HCT116 (cell line): ENCODE data around the gene RTTN. TPM values are rescaled to one million over a fixed set of nuclear protein-coding genes. Genes with fewer than 3 reads are reported as not detected.

ENCODE experiments used
- ATAC-seq: fragments of 200-7000 bp; cut with Tn5 transposase; 2 replicates; pipeline ENCODE4 v1.9.1; 2020; ENCODE audit warnings: mild to moderate bottlenecking, moderate library complexity
- BruUV-seq: library from RNA; stranded (reverse); fragments of 400-500 nt; replicated peaks from 2 replicates; lab custom pipeline; 2021; lab: Mats Ljungman, UMichigan
- CTCF ChIA-PET: fragments of 300-600 bp; sonication (Branson Sonifier 250); formaldehyde crosslinking; loops from one replicate; lab custom pipeline; 2021; ENCODE audit warnings: antibody characterized with exemption; lab: Charles Lee
- POLR2A ChIA-PET: fragments of 300-600, 350-600 bp; sonication (Branson Sonifier 250); formaldehyde crosslinking; loops from one replicate; lab custom pipeline; 2021; ENCODE audit warnings: antibody characterized with exemption; lab: Charles Lee
- RAD21 ChIA-PET, 2 experiments: fragments of 300-600 bp; sonication (Branson Sonifier 250); formaldehyde crosslinking; loops; one replicate each; lab custom pipeline; 2023; ENCODE audit warnings: low total read pairs in 2 of 2; ENCODE audit not compliant: uncharacterized antibody in 2 of 2, unreplicated experiment in 2 of 2, low non-redundant PET in 1 of 2; lab: Charles Lee
- DNase-seq: peaks from one replicate; pipeline ENCODE4 v3.0.0-alpha.2; 2010; ENCODE audit warnings: low read depth, low spot score
- H2AFZ ChIP-seq: fragments of 200-600 bp; shearing (Covaris generic), sonication (generic); 2 replicates; pipeline ENCODE4 v1.6.1; 2017; ENCODE audit warnings: low read depth, mixed run types, mixed read lengths, antibody characterized with exemption, low read length; ENCODE audit not compliant: poor library complexity, severe bottlenecking
- H3K27ac ChIP-seq: 2 replicates; pipeline ENCODE4 v1.5.1; 2012; ENCODE audit warnings: low read depth, low read length
- H3K27me3 ChIP-seq: fragments of 200-600 bp; sonication (generic); 2 replicates; pipeline ENCODE4 v1.6.1; 2016; ENCODE audit warnings: mixed run types, low read length, mixed read lengths; ENCODE audit not compliant: insufficient read depth
- H3K36me3 ChIP-seq, 2 experiments: fragments of 200-500 bp in 1 of 2; fragments of 200-600 bp in 1 of 2; sonication (Bioruptor generic) in 1 of 2; sonication (generic) in 1 of 2; 2 replicates each; pipeline versions ENCODE4 v1.5.1 to v1.6.1; 2014 to 2016; ENCODE audit warnings: low read length in 2 of 2, inconsistent platforms in 1 of 2, mixed read lengths in 1 of 2, mixed run types in 1 of 2; ENCODE audit not compliant: insufficient read depth in 2 of 2, control insufficient read depth in 1 of 2
- H3K4me1 ChIP-seq, 2 experiments: fragments of 200-600 bp in 1 of 2; sonication (generic) in 1 of 2; 2 replicates each; pipeline versions ENCODE4 v1.5.1 to v1.6.1; 2012 to 2017; ENCODE audit warnings: low read length in 2 of 2, inconsistent platforms in 1 of 2, mild to moderate bottlenecking in 1 of 2, mixed read lengths in 1 of 2, mixed run types in 1 of 2, moderate library complexity in 1 of 2; ENCODE audit not compliant: insufficient read depth in 2 of 2, control insufficient read depth in 1 of 2
- H3K4me2 ChIP-seq: fragments of 200-600 bp; sonication (generic); 2 replicates; pipeline ENCODE4 v1.6.1; 2017; ENCODE audit warnings: mixed run types, low read length, mixed read lengths
- H3K4me3 ChIP-seq, 2 experiments: fragments of 200-600 bp in 1 of 2; sonication (generic) in 1 of 2; replicated peaks in 1 of 2; 2 replicates each; pipeline ENCODE4 v1.5.1; 2011 to 2016; ENCODE audit warnings: low read length in 2 of 2, control low read depth in 1 of 2, low read depth in 1 of 2, mild to moderate bottlenecking in 1 of 2, mixed read lengths in 1 of 2, mixed run types in 1 of 2
- H3K79me2 ChIP-seq: fragments of 200-600 bp; sonication (generic); 2 replicates; pipeline ENCODE4 v1.6.1; 2017; ENCODE audit warnings: mild to moderate bottlenecking, mixed run types, low read length, moderate library complexity, mixed read lengths; ENCODE audit not compliant: insufficient read depth
- H3K9ac ChIP-seq: fragments of 200-600 bp; sonication (generic); 2 replicates; pipeline ENCODE4 v1.6.1; 2016; ENCODE audit warnings: low read length, mixed read lengths
- H3K9me2 ChIP-seq: fragments of 200-600 bp; sonication (generic), shearing (Covaris generic); 2 replicates; pipeline ENCODE4 v1.6.1; 2017; ENCODE audit warnings: mixed run types, mild to moderate bottlenecking, moderate library complexity; ENCODE audit not compliant: insufficient read depth
- H3K9me3 ChIP-seq, 2 experiments: fragments of 200-500 bp in 1 of 2; fragments of 200-600 bp in 1 of 2; sonication (Bioruptor generic) in 1 of 2; sonication (generic) in 1 of 2; 2 replicates each; pipeline ENCODE4 v1.6.1; 2014 to 2017; ENCODE audit warnings: low read length in 2 of 2, mixed read lengths in 2 of 2, inconsistent platforms in 1 of 2, low read depth in 1 of 2, mild to moderate bottlenecking in 1 of 2, mixed run types in 1 of 2, moderate library complexity in 1 of 2; ENCODE audit not compliant: control insufficient read depth in 1 of 2, insufficient read depth in 1 of 2
- H4K20me1 ChIP-seq: fragments of 200-600 bp; sonication (generic), shearing (Covaris generic); 2 replicates; pipeline ENCODE4 v1.6.1; 2017; ENCODE audit warnings: mixed run types, mild to moderate bottlenecking, moderate library complexity; ENCODE audit not compliant: insufficient read depth
- CEBPB ChIP-seq: IDR thresholded peaks from 2 replicates; pipeline ENCODE4 v1.6.1; 2012; ENCODE audit warnings: low read depth
- CTCF ChIP-seq, 3 experiments: fragments of 200-600 bp in 1 of 3; sonication (generic) in 1 of 3; IDR thresholded peaks in 2 of 3; conservative IDR thresholded peaks in 1 of 3; 2 replicates each; pipeline ENCODE4 v1.5.1; 2012 to 2017; ENCODE audit warnings: low read depth in 2 of 3, low read length in 2 of 3, antibody characterized with exemption in 1 of 3, borderline replicate concordance in 1 of 3, control low read depth in 1 of 3, mild to moderate bottlenecking in 1 of 3, mixed read lengths in 1 of 3, mixed run types in 1 of 3, moderate library complexity in 1 of 3; ENCODE audit not compliant: insufficient read depth in 1 of 3
- FOSL1 ChIP-seq: IDR thresholded peaks from 2 replicates; pipeline ENCODE4 v1.6.1; 2012; ENCODE audit warnings: low read depth
- JUND ChIP-seq: IDR thresholded peaks from 2 replicates; pipeline ENCODE4 v1.6.1; 2012
- MAX ChIP-seq: IDR thresholded peaks from 2 replicates; pipeline ENCODE4 v1.6.1; 2012
- RAD21 ChIP-seq: IDR thresholded peaks from 2 replicates; pipeline ENCODE4 v1.6.1; 2012; ENCODE audit warnings: low read depth, mild to moderate bottlenecking
- REST ChIP-seq: IDR thresholded peaks from 2 replicates; pipeline ENCODE4 v1.6.1; 2012; ENCODE audit warnings: low read depth
- SIN3A ChIP-seq: IDR thresholded peaks from 2 replicates; pipeline ENCODE4 v1.6.1; 2012; ENCODE audit warnings: low read depth
- SP1 ChIP-seq: IDR thresholded peaks from 2 replicates; pipeline ENCODE4 v1.6.1; 2012; ENCODE audit warnings: low read depth
- YY1 ChIP-seq: IDR thresholded peaks from 2 replicates; pipeline ENCODE4 v1.6.1; 2011; ENCODE audit warnings: low read length, low read depth, moderate library complexity, mild to moderate bottlenecking; ENCODE audit not compliant: insufficient replicate concordance; ENCODE audit errors: extremely low read depth
- ZFX ChIP-seq: fragments of 450-650 bp; IDR thresholded peaks from 2 replicates; pipeline ENCODE4 v1.6.1; 2017
- ZNF274 ChIP-seq: fragments of 200-500 bp; sonication (Bioruptor generic); IDR thresholded peaks from 2 replicates; pipeline ENCODE4 v1.6.1; 2014; ENCODE audit warnings: mild to moderate bottlenecking, low read depth, low read length, inconsistent platforms
- intact Hi-C: fragments of 100-400 bp; cut with micrococcal nuclease; formaldehyde crosslinking; loops from 2 replicates; pipeline ENCODE4 v1.10.0; 2022
- total RNA-seq: library from RNA; stranded (reverse); gene quantifications from one replicate; pipeline ENCODE4 v1.2.1, GENCODE V29; 2021; ENCODE audit not compliant: unreplicated experiment

Gene RTTN
- total RNA-seq, 1 experiment from 2014 or later: 41.2 TPM

- Histone ChIP-seq H3K9me3 (no peaks in the 10 kb centered on the region), H3K4me2 (no peak overlapping the region), H2AFZ (no peak overlapping the region), H3K4me3 (no peak overlapping the region), H3K36me3 (0 out of 4 replicates have a peak, but pooled peaks cover 0 to 8% of the 10 kb centered on the region in 2 experiments), H4K20me1 (no peaks in the 10 kb centered on the region), H3K4me1 (no peaks in the 10 kb centered on the region), H3K9ac (no peak overlapping the region), H3K9me2 (no peaks in the 10 kb centered on the region), H3K27me3 (no peaks in the 10 kb centered on the region), H3K27ac (no peak overlapping the region), H3K79me2 (no peaks in the 10 kb centered on the region; the same call in 1 of the 2 replicates)
- RAD21 ChIA-PET: no interaction called here
- CTCF ChIA-PET: no interaction called here
- no TSS peak for BruUV-seq
- peak in 1 of 3 experiments; percentile 26; a peak in 1 of 6 replicates for TF ChIP-seq CTCF (IDR thresholded peaks at IDR 0.05 in 2 of 3, conservative IDR thresholded peaks at IDR 0.05 in 1 of 3; ENCODE audit: borderline replicate concordance in 1 of 3, insufficient read depth in 1 of 3, low read depth in 2 of 3, low read length in 2 of 3)
- no peak for TF ChIP-seq CEBPB
- no peak for TF ChIP-seq ZNF274
- TF ChIP-seq SP1: no peak
- no peak for TF ChIP-seq YY1
- no peak for TF ChIP-seq SIN3A
- peak; percentile 39; the same call in 1 of the 2 replicates for TF ChIP-seq RAD21
- TF ChIP-seq MAX: no peak
- no peak for TF ChIP-seq ZFX
- TF ChIP-seq FOSL1: no peak
- no peak for TF ChIP-seq JUND
- no peak for TF ChIP-seq REST
- intact Hi-C loops: no loop called here
- ATAC-seq (no peak), DNase-seq (no peak)
- POLR2A ChIA-PET: no interaction called here
Measured at GRCh38 chr18:70072678-70073077, 132.8 kb downstream of the RTTN start.
